Stimulated activated CD4-positive, alpha-beta T cell treated with anti-CD3 and anti-CD28 coated beads, Interleukin-1b, Interleukin-23, amount 100 ng/mL, for 24 hours (primary cell): ENCODE data around the gene RNASE11.

Experiments used
- DNase-seq, 4 experiments: peaks; one replicate each; pipeline ENCODE4 v3.0.0-alpha.2; 2020; ENCODE audit warnings: low read depth in 4 of 4, low spot score in 1 of 4

The RNASE11 gene

DNA sequence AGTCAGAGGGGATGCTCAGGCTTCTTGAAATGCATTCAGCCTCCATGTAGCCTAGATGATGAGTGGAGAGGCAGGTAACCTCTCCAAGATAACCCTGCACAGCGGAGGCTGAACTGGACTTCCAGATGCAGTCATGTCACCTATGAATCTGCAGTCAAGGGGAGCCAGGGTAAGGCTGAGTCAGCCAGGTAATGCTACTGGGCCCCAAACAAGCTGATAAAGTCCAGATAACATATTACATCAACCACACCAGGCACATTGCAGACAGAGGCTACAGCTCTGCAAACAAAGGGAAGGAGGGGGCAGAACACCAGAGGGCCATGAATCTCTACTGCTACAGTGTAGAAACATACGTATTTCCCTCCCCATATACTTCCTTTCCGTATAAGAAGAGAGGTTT, 40.9 kb downstream of the RNASE11 start:
- DNase-seq: no peak

- DNase-seq: no peak
Observed at GRCh38 chr14:20539906-20540305, 47.9 kb downstream of the RNASE11 start.
